T-helper 2 cell (primary cell): ENCODE data around the gene STON2.
"Not testable (repeated sequence)": the region's sequence is repeated elsewhere in the genome, so short reads cannot be mapped to it uniquely, and the experiment has no call there.

Source experiments
- DNase-seq, 5 experiments: peaks; one replicate each; pipeline versions ENCODE4 v3.0.0 to v3.0.0-alpha.2; 2012 to 2022

Gene STON2

GRCh38 chr14:81380009-81380408 lies 20.1 kb downstream of the STON2 start:
- DNase-seq, result not testable (repeated sequence)

- no peak for DNase-seq
These were observed 28.3 kb downstream of the STON2 start for GRCh38 chr14:81371802-81372201.

- no peak for DNase-seq
These were observed 32.6 kb downstream of the STON2 start for GRCh38 chr14:81367563-81367962.

GRCh38 chr14:81366884-81367283 lies 33.2 kb downstream of the STON2 start:
- DNase-seq, result no peak

GRCh38 chr14:81366214-81366613 lies 33.9 kb downstream of the STON2 start:
- DNase-seq, result no peak

- DNase-seq, result no peak
These were observed 36.3 kb downstream of the STON2 start for GRCh38 chr14:81363746-81364378.

GRCh38 chr14:81353691-81354323 lies 46.3 kb downstream of the STON2 start:
- DNase-seq, result no peak

- DNase-seq, result no peak
These were observed 47.7 kb downstream of the STON2 start for GRCh38 chr14:81352413-81352812.

- no peak for DNase-seq
These were observed 48.9 kb downstream of the STON2 start for GRCh38 chr14:81351205-81351604.

GRCh38 chr14:81350344-81351130 lies 49.6 kb downstream of the STON2 start:
- DNase-seq, result no peak

- no peak for DNase-seq
These were observed 52.1 kb downstream of the STON2 start for GRCh38 chr14:81348061-81348460.

- no peak for DNase-seq
These were observed 54.3 kb downstream of the STON2 start for GRCh38 chr14:81345781-81346180.

- no peak for DNase-seq
These were observed 55.5 kb downstream of the STON2 start for GRCh38 chr14:81344481-81345160.

GRCh38 chr14:81343701-81344100 lies 56.4 kb downstream of the STON2 start:
- DNase-seq, result no peak

GRCh38 chr14:81342850-81343580 lies 57.1 kb downstream of the STON2 start:
- DNase-seq, result no peak

GRCh38 chr14:81341781-81342180 lies 58.3 kb downstream of the STON2 start:
- no peak for DNase-seq

- no peak for DNase-seq
These were observed 58.8 kb downstream of the STON2 start for GRCh38 chr14:81341370-81341769.

GRCh38 chr14:81340201-81340600 lies 59.9 kb downstream of the STON2 start:
- no peak for DNase-seq

GRCh38 chr14:81337073-81337472 lies 63.1 kb downstream of the STON2 start:
- no peak for DNase-seq

GRCh38 chr14:81336009-81336408 lies 64.1 kb downstream of the STON2 start:
- no peak for DNase-seq

- no peak for DNase-seq
These were observed 67.4 kb downstream of the STON2 start for GRCh38 chr14:81332725-81333124.

- no peak for DNase-seq
These were observed 68.7 kb downstream of the STON2 start for GRCh38 chr14:81331229-81332021.
